ENCODE results near the gene DPP3.

The DPP3 gene

DNA sequence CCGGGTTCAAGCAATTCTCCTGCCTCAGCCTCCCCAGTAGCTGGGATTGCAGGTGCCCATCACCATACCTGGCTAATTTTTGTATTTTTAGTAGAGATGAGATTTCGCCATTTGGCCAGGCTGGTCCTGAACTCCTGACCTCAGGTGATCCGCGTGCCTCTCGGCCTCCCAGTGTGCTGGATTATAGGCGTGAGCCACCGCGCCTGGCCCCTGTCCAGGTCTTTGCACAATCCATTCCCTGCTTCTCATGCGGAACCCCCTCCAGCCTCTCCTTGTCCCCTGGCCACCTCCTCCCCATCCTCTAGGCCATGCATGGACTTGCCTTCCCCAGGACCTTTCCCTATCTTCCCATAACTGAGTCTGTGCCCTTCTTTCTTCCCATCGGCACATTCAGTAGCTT, 8.7 kb downstream of the DPP3 start:
- no peak for DNase-seq

DNA sequence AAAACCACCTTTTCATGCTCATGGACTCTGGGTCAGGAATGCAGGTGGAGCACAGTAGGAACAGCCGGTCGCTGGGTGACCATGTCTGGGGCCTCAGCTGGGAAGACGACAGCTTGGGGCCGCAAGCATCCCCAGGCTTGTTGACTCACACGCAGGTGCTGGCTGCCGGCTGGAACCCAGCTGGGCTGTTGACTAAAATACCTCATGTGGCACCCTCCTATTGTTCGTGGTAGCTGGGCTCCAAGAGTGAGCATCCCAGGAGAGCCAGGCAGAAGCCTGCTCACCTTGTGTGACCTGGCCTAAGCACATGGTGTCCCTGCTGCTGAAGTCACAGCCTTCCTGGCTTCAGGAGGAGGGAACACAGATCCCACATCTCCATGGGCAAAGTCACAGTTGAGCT, 9.4 kb downstream of the DPP3 start:
- DNase-seq: no peak

DNA sequence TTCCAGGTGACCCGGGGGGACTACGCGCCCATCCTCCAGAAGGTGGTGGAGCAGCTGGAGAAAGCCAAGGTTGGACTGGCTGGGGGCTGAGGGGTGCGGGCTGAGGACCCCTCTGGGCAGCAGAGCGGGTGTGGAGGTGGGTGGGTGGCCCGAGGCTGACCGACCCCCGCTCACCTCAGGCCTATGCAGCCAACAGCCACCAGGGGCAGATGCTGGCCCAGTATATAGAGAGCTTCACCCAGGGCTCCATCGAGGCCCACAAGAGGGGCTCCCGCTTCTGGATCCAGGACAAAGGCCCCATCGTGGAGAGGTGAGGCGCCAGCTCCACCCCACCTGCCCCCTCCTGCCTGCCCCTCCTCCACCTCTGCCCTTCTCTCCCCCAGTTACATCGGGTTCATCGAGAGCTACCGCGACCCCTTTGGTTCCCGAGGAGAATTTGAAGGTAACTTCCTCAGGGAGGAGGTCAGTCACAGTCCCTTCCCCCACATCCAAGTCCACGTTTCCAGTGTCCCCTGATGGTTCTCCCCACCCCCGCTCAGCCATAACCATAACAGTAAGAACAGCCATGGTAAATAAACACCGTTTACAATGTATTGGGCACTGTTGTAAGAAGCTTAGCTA, 11.2 kb downstream of the DPP3 start:
- no peak for DNase-seq

DNA sequence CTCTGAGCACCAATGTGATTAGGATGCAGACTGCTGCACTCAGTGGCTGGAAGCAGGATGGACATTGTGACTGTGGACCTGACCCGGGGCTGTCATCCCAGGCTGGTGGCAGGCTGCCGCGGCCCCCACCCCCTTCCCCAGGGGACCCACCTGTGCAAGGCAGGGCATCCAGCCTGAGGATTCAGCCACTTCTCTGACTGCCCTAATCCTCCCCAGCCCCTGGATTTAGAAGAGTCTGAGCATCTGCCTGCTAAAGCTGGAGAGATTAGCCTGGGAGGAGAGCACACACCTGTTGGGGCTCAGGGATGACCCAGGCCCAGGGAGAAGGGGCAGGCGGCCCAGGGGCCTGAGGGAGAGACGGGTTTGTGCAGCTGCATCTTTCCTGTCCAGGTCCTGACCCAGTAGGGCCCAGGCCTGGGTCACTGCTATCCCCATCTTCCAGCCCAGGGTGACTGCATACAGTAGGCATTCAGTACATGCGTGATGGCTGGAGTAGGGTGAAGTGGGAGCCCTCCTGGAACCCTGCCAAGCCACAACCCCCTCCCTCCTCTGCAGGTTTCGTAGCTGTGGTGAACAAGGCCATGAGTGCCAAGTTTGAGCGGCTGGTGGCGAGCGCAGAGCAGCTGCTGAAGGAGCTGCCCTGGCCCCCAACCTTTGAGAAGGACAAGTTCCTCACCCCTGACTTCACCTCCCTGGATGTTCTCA, 12.1 kb downstream of the DPP3 start:
- DNase-seq: no peak

DNA sequence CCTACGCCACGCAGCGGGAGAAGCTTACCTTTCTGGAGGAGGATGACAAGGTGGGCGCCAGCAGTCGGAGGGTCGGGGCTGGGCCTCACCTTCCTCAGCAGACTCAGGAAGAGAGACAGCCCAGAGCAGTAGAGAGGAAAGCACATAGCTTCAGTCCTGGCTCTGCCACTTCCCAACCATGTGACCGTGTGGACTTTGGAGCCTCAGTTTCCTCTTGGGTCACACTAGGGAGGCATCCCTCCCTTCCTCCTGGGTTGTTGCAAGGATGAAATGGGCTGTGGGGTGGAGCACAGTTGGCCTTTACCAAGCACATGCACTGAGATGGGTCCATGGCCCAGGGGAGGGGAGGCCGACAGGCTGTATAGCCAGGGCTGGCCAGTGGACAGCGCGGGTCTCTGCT, 12.9 kb downstream of the DPP3 start:
- no peak for DNase-seq

GRCh38 chr11:66494458-66494857, 14.2 kb downstream of the DPP3 start:
- DNase-seq: no peak

GRCh38 chr11:66494935-66495334, 14.7 kb downstream of the DPP3 start:
- DNase-seq: no peak

GRCh38 chr11:66495401-66495854, 15.2 kb downstream of the DPP3 start:
- no peak for DNase-seq

GRCh38 chr11:66497206-66497605, 17.0 kb downstream of the DPP3 start:
- no peak for DNase-seq

GRCh38 chr11:66498506-66498905, 18.3 kb downstream of the DPP3 start:
- no peak for DNase-seq

- no peak for DNase-seq
Observed at GRCh38 chr11:66505276-66505816, 25.1 kb downstream of the DPP3 start.

GRCh38 chr11:66509131-66509561, 28.9 kb downstream of the DPP3 start:
- no peak for DNase-seq

GRCh38 chr11:66510271-66510989, 30.2 kb downstream of the DPP3 start, which contains the start of gene BBS1:
TSS of gene BBS1 (plus strand) at chr11:66510635. CDS start at chr11:66510660, 25 bp downstream.
- peak; percentile 62 for DNase-seq

- DNase-seq: no peak
Observed at GRCh38 chr11:66510990-66511339, 30.7 kb downstream of the DPP3 start.

GRCh38 chr11:66523611-66524010, 43.4 kb downstream of the DPP3 start:
- no peak for DNase-seq

DNA sequence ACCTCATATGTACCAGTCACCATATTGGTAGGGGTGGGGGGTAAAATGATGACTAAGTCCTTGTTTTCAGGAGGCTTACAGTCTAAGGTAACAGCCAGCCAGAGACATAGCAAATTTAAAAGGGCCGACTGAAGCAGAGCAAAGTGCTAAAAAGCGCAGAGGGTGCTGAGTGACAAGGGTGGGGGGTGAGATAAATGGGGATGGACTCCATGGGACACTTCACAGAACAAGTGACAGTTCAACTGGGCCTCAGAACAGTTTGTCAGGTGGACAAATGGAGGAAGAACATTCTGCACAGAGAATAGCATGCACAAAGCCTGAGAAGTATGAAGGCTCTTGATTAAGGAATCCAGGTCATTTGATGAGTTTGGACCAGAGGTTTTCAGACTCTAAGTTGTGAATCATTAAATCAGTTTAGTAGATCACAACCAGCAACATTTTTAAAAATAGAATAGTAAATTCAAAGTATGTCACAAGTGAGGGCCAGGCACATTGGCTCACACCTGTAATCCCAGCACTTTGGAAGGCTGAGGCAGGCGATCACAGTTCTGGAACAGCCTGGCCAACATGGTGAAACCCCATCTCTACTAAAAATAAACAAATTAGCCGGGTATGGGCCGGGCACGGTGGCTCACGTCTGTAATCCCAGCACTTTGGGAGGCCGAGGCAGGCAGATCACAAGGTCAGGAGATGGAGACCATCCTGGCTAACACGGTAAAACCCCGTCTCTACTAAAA, 44.2 kb downstream of the DPP3 start:
- no peak for DNase-seq

GRCh38 chr11:66529069-66529468, 48.8 kb downstream of the DPP3 start:
- DNase-seq: no peak

- no peak for DNase-seq
Observed at GRCh38 chr11:66529655-66530054, 49.4 kb downstream of the DPP3 start.

DNA sequence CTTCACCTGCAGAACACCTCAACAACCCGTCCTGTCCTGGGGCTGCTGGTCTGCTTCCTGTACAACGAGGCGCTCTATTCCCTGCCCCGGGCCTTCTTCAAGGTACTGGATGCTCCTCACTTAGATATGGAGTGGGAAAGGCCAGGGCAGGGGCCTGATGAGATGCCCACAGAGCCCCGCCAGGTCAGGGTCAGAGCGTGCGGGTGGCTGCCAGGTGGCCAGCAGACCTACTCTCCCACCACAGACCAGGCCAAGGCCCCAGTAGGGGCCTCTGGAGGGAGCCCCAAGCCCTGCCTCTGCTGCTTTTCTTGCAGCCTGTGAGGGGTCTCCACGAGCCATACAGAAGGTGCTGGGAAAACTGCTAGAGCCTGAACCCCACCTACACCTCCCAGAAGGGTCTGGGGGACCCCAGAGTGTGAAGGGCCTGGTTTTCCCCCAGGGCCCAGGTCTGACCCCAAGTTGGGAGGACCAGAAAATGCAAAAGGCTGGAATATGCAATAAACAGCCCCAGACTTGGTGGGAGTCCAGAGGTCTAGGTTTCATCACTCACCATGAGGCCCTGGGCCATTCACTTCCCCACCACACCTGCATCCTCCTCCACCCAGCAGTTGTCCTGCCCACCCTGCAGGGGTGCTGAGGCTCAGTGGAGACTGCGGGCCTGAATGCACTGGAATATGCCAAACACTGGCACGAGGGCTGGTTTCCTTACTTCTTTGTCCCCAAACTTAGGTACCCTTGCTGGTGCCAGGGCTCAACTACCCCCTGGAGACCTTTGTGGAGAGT, 50.9 kb downstream of the DPP3 start:
- no peak for DNase-seq

DNA sequence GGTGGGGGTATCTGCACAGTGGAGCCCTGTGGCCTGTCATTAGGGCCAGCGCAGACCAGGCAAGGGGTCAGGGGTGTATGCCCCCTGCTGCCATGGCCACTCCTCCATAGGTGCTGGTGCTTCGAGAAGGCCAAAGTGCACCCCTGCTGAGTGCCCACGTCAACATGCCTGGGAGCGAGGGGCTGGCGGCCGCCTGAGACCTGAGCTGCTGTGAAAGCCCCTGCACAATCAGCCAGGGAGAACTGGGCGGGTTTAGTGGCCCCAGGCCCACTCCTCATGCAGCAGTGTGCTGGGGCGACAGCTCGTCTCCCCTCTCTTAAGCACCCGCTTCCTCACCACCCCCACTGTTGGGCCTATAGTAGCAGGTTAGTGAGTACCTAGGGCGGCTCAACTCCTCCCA, 51.6 kb downstream of the DPP3 start:
- no peak for DNase-seq

DNA sequence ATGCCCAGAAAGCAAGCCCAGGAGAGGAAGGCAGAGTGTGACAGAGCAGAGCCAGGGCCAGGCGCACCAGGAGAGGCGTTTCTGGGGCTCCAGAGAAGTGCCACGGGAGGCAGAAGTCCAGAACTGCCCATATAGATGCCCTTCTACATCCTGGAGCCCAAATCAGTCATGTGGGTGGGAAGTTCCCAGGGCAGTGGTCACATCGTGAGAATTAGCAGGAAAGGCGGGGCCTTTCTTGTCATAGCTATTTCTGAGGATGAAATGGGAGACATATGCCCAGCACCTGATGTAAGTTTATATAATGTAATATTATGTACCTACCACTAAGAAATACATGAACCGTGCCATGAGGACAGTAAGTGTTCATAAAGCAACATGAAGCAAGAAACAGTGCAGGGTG, 52.5 kb downstream of the DPP3 start:
- DNase-seq: no peak

DNA sequence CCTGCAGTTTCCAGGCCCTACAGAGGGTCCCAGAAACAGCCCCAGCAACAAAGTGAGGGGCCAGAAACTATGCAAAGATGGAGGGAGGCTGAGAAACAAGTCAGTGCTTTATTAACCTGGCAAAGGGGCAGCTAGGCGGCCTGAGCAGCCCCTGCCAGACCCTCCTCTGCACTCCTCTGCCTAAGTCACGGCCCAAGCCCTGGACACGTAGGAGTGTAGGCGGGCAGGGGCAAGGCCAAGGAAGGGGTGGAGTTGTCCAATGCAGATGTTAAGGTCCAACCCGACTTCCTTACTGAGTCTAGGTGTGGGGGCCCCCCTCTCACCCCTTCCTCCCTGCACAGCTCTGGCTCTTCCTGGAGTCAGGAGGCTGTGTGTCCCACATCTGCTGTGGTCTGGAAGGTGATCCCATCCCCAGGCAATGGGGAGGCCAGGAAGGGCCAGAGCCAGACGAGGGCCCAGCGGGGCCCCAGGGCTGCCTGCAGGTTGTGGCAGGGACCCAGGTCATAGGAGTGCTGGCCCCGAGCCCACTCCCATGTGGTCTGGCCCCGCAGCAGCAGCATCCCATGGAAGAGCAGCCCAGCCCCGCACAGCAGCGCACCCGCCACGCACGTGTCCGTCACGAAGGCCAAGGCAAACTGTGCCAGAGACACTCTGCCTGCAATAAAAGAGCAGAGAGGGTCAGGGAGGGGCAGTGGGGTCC, 59.1 kb downstream of the DPP3 start:
- DNase-seq: no peak

Data from NCI-H2227 treated with DMSO at 0.1 percent for 48 hours (cell line).